GM19193 (cell line): ENCODE data around the gene UQCC3.

Source experiments
- POLR2A ChIP-seq: IDR thresholded peaks from 4 replicates; pipeline ENCODE4 v1.6.1; 2011; ENCODE audit not compliant: insufficient read depth, insufficient read length; ENCODE audit errors: extremely low read depth

The UQCC3 gene, protein sequence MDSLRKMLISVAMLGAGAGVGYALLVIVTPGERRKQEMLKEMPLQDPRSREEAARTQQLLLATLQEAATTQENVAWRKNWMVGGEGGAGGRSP

DNA sequence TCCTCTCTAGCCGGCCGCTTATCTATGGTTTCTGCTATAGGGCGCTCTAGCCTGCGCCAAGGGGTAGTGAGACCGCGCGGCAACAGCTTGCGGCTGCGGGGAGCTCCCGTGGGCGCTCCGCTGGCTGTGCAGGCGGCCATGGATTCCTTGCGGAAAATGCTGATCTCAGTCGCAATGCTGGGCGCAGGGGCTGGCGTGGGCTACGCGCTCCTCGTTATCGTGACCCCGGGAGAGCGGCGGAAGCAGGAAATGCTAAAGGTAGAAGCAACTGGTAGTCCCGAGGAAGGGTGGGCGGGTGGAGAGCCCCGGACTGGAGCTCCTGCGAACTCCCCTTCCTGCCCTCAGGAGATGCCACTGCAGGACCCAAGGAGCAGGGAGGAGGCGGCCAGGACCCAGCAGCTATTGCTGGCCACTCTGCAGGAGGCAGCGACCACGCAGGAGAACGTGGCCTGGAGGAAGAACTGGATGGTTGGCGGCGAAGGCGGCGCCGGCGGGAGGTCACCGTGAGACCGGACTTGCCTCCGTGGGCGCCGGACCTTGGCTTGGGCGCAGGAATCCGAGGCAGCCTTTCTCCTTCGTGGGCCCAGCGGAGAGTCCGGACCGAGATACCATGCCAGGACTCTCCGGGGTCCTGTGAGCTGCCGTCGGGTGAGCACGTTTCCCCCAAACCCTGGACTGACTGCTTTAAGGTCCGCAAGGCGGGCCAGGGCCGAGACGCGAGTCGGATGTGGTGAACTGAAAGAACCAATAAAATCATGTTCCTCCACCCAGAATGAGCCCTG, at the start of gene UQCC3, which contains the start of gene LBHD1:
Gene UQCC3, plus strand, starts transcription at position 66 of the 782 bp plus-strand sequence. Its CDS starts 73 bp downstream, at position 139.
Gene LBHD1, minus strand, starts transcription at position 660 of the 782 bp plus-strand sequence. CDS start 2,236 bp downstream, outside the sequence.
- TF ChIP-seq POLR2A = peak; percentile 77

DNA sequence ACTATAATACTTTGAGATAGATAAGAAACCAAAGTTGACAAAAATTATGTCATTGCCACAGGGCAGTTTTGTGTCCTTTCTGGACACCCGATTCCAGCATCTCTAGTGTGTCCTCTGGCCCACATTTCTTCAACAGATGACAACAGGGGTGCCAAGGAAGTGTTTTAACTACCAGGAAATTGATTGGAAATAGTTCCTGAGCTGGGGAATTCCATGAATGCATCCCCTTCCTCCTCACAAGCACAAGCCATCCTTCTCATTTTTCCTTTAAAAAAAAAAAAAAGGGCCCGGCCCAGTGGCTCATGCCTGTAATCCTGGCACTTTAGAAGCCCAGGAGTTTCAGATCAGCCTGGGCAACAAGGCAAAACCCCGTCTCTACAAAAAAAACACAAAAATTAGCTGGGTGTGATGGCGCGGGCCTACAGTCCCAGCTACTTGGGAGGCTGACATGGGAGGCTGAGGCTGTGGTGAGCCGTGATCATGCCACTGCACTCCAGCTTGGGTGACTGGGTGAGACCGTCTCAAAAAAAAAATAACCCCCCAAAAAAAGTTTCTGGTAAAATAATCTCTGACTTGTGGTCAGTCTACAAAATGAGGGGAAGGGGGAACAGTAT, 48.9 kb upstream of the UQCC3 start:
- no peak for TF ChIP-seq POLR2A

DNA sequence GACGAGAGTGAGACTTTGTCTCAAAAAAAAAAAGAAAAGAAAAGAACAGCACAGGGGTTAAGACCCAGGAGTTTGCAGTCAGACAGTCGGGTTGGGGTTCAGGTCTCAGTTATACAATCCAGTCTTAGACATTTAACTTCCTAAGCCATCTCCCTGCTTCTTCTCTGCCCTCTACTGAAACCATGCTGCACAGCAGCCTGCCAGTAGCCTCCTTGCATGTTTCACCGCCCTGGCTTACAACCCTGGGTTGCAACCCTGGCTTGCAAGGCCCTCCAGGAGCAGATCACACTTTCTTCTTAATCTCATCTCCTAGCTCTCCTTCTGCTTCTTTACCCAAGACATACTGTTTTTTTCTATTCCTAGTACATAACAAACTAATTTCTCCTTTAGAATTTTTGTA, 43.8 kb upstream of the UQCC3 start:
- TF ChIP-seq POLR2A = no peak

DNA sequence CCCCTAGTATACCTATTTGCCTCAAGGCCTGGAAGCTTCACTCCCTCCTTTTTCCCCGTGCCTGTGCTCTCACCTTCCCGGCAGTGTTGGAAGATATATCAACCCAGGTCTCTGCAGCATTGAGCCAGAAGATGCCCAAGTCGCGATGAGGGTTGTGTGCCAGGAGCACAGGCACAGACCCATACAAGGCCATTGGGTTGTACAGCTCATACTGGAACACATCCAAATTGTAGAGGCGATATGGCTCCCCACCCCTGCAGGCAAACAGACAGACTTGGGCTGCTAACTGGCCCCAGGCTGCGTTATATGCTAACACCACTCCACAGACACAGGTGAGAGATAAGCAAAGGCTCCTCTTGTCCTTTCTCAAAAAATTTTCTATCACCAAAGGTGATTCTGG, 39.0 kb upstream of the UQCC3 start:
- TF ChIP-seq POLR2A = no peak

DNA sequence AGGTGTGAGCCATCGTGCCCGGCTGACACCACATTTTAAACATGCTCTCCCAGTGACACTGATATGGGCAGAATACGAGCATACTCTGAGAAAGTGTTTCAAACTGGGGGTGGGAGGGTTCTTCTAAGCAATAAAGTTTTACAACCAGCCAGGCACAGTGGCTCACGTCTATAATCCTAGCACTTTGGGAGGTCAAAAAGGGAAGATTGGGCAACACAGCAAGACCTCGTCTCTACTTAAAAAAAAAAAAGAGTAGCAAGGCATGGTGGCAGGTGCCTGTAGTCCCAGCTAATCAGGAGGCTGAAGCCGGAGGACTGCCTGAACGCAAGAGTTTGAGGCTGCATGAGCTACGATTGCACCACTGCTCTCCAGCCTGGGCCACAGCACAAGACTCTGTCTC, 27.3 kb upstream of the UQCC3 start:
- TF ChIP-seq POLR2A = no peak

DNA sequence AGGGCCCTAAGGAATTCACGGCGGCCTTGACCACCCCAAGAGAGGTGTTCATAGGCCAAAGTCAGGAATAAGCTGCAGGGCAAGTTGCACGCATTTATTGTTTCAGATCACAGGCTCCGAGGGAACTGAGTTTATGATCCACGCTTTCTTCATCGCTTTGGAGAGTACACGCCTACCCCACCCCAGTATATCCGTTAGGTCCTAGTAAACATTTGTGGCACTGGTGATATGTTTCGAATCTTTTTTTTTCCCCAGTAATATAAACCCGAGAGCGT, 25.9 kb upstream of the UQCC3 start:
- TF ChIP-seq POLR2A = no peak

DNA sequence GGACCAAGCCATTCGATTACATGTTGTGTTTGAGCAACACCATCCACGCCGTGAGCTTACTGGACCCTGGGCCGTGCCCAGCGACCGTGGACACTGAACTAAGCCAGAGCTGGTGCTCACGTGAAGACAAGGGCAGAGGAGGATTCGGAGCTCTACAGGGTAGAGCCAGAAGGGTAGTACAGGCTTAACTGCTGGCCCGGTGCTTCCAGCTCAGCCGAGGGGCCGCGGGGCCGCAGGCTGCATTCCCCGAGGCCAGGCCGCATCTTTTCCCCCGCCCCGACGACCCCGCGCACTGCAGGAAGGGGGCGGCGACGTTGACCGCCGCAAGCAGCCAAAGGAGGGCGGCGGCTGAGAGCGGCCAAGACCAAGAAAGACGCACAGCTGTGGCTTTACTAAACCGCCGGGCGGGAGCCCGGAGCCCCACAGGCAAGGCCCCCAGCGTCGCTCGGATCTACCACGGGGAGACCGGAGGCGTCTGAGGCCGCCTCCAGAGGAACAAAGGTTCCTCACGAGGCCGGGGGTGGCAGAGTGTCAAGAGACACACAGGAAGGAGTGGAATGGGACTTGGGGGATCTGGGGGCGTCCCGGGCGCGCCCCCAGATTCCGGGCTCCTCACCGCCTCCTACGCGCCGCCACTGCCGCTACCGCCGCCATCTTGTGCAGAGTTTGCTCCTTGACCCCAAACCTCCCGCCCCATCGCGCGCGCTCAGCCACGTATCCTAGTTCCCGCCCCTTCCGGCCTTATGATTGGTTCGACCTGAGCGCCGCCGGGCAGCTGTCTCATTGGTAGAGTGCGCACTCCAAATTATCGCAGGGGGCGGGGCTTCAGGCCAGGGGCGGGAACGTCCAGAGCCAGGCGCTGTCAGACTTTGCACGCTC, 25.3 kb upstream of the UQCC3 start, which contains the start of gene GANAB:
Gene GANAB, minus strand, starts transcription at position 668 of the 879 bp plus-strand sequence. Its CDS starts 14 bp downstream, at position 654.
- TF ChIP-seq POLR2A = peak; percentile 91

DNA sequence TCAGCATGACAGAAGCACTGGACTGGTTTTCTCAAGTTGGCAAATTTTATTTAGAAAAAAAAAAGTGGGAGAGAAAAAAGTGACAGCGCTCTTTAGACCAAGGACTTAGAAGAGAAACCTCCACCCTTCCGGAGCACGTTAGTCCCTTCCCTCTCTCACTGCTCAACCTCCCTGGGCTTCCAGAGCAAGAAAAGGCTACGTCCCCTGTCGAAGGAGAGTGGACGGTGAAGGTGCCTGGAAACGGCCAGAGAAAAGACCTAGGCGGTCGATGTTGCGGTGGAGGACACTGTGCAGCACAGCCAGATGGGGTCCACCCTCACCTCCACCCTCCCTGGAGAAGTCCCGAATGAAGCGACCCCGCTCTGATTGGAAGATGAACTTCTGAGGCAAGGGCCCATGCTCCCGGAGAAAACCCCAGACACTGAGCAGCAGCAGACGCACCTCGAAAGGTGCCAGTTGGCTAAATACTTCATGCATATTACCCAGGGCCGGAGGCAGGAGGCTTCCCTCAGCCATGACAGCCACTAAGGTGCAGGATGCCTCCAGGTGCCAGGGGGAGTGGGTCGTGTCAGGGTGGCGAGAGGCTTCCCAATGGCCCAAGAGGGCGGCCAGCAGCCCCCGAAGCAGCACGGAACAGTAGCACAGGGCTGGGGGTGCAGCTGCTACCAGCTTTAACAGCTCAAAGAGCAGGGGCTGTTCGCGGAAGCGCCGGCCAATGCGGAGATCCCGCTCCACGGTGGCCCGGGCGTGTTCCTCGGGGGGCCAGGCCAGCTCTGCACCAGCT, 24.5 kb upstream of the UQCC3 start:
- no peak for TF ChIP-seq POLR2A

DNA sequence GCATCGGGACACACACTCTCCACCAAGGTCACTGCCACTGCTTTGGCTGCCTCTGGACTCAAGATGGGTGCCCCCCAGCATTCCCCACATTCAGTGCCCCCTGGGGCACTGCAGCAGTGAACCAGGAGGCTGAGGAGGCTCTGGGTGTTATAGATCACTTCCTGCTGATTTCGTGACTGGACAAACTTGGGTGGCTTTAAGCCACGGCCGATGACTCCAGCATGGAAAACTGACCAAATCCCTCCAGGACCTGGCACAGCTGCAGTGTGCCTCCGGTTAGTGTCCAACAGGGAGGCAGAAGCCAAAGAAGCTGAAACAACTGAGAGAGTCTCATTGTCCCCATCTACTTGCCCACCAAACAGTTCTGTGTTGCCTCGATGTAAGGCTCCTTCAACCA, 23.9 kb upstream of the UQCC3 start:
- no peak for TF ChIP-seq POLR2A

DNA sequence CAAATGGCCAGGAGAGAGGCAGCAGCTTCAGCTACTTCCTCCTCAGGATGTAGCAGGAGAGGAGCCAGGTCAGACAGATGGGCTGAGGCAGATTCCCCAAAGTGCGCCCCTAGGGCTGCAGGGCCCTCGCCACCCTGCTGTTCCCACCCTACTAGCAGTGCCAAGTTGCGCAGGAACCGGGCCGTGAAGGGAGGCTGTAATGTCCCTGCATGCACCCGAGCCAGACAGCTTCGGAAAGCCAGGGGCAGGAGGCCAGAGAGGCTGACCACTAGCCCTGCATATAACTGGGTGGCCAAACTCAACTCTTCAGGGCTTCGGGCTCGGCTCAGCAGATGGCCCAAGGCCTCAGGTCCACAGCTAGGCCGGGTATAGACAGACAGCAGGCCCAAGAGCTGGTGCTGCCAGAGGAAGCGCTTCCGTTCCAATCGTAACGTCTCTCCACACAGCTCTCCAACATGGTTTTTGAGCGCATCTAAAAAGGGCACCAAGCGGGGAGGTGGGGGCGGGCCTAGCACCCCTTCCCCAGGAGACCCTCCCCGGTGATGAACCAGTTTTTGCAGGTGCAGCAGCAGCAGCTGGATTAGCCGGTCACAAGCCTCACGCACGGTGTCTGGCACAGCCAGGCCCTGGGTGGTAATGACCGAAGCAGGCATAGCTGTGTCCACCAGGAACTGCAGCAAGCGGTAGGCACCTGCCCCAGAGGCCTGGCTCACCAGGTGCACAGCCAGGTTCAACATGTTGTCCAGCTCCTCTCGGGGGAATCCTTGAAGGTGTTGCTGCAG, 23.1 kb upstream of the UQCC3 start:
- no peak for TF ChIP-seq POLR2A

DNA sequence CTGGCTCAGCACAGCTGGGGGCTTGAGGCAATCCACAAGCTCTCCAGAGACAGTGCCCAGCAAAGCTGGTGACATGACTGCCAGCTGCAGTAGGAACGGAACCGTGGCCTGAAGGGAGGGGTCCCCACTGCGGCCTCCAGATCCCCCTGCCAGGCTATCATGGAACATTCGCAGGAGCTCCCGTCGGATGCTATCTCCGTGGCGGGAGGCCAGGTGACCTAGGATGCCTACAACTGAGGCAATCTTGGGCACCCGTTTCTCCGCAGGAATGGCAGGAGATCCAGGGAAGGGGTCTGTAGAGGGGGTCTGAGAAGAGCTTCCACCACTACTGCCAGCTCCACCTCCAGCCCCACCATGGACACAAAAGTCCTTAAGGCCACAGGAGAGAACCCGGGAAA, 22.5 kb upstream of the UQCC3 start:
- no peak for TF ChIP-seq POLR2A

DNA sequence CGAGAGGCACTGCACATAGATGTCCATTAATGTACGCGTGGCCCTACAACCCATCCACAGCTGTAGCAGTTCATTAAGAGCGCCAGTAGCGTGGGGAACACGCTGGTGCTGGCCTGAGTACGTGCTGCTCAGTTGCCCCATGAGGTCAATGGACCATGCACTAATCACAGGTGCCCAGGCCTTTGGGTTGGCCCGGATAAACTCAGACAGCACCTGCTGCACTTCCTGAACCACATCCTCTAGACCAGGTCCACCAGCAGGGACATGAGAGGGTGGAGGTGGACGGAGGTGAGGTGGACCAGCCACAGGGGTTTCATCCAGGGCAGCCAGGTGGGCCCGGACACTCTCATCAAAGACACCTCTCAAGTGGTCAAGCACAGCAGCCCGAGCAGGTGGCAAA, 22.0 kb upstream of the UQCC3 start:
- peak; percentile 13 for TF ChIP-seq POLR2A

DNA sequence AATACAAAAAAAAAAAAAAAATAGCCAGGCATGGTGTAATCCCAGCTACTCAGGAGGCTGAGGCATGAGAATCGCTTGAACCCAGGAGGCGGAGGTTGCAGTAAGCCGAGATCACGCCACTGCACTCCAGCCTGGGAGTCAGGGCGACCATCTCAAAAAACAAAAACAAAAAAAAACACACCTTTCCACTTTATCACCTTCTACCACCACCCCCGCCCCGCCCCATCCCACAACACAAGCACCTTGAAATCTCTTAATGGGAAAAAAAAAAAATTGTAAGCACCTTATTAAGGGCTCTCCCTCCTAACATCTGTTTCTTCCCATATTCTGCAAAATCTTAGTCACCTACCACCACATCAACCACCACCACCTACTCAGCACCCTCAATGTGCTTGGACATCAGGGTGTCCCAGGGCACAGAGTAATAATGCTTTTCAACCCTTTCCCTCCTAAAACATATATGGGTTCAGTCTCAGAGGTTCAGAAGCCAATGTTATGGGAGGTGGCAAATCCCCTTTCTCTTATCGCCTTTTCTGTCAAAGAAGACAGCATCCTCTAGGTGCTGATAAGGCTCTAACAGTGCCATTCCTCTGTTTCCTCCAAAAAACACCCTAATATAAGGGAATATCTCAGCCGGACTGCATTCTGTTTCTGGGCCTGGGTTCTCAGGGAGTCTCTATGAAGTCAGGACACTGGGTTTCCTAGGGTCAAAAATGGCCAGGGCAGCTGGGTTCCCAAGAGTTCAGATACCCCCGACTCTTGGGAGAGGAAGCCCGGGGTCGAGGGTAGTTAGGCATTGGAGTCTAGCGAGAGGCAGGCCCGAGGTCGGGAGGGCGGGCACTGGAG, 19.1 kb upstream of the UQCC3 start:
- no peak for TF ChIP-seq POLR2A
